Putamen (tissue), 1 donor: ENCODE data around the gene RPS15.
A peak's percentile ranks its signal among the peaks of the same experiment; 100 is the strongest.
"Not testable (repeated sequence)": the region's sequence is repeated elsewhere in the genome, so short reads cannot be mapped to it uniquely, and the experiment has no call there.

Experiments
- DNase-seq: peaks from one replicate; pipeline ENCODE4 v3.0.0-alpha.2; 2016; ENCODE audit warnings: low spot score

The RPS15 gene

GRCh38 chr19:1435378-1435989 is 2.7 kb upstream of the RPS15 start:
- DNase-seq = no peak

GRCh38 chr19:1437609-1438008 is 587 bp upstream of the RPS15 start:
- DNase-seq = no peak

- no peak for DNase-seq
These were observed 748 bp downstream of the RPS15 start for GRCh38 chr19:1438933-1439354.

DNA sequence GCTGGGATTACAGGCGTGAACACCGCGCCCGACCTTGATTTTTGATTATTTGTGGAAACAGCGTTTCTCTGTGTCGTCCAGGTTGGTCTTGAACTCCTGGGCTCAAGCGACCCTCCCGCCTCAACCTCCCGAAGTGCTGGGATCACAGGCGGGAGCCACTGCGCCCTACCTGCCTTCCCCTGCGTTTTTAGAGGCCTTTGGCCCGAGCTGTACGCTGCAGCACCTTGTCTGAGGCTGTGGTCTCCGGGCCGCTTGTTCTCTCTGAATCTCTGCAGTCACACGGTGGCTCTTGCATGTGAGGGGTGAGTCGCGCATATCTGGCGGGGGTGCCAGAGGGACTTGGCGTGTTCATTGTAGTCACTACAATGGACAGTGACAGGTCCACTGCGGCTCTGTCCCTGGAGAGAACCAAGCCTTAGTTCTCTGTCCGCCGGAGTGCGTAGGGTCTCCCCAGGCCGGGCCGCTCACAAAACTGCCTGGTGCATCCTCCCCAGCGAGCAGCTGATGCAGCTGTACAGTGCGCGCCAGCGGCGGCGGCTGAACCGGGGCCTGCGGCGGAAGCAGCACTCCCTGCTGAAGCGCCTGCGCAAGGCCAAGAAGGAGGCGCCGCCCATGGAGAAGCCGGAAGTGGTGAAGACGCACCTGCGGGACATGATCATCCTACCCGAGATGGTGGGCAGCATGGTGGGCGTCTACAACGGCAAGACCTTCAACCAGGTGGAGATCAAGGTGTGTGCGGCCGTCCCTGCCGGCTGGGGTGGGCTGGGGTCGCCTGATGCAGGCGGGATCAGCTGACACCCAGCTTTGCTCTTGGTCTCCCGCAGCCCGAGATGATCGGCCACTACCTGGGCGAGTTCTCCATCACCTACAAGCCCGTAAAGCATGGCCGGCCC is 1.6 kb downstream of the RPS15 start:
- not testable (repeated sequence) for DNase-seq

DNA sequence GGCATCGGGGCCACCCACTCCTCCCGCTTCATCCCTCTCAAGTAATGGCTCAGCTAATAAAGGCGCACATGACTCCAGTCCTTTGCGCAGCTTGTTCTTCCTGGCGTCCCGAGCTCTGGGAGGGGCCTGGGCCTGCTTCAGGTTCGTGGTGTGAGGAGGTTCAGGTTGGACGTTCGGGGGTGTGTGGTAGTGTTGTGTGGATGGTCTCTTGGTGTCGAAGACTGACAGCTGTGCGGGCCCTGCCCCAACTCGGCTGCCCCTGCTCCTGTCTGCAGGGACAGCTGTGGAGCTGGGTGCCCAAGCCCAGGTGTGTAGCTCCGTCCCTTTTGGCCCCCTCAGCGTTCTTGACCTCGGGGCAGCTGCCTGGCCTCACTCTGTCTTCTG is 2.2 kb downstream of the RPS15 start:
- no peak for DNase-seq

GRCh38 chr19:1441022-1441426 is 2.8 kb downstream of the RPS15 start:
- no peak for DNase-seq

DNA sequence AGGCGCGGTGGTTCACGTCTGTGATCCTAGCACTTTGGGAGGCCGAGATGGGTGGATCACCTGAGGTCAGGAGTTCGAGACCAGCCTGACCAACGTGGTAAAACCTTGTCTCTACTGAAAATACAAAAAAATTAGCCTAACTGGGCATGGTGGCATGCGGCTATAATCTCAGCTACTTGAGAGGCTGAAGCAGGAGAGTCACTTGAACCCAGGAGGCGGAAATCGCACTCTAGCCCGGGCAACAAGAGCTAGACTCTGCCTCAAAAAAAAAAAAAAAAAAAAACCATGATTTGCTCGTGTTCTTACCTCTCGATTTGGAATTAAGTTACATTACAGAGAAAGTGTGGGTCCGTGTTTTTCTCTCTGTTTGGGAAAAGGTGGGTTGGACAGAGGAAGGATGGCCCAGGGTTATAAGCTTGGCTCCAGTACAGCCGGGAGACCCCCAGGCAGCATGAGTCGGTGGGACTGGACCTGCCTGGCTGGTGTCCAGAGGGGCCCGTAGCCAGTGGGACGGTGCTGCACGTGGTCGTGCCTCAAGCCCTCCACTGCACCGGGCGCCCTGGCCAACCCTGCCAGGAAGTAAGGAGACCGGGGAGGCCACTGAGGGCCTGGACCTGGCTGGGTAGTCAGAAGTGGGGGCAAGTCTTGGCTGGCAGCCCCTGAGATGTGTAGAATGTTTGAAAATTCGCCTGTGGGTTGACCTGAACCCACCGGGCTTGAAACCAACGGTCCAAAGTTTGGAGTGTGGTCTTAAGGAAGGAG is 3.7 kb downstream of the RPS15 start:
- no peak for DNase-seq

DNA sequence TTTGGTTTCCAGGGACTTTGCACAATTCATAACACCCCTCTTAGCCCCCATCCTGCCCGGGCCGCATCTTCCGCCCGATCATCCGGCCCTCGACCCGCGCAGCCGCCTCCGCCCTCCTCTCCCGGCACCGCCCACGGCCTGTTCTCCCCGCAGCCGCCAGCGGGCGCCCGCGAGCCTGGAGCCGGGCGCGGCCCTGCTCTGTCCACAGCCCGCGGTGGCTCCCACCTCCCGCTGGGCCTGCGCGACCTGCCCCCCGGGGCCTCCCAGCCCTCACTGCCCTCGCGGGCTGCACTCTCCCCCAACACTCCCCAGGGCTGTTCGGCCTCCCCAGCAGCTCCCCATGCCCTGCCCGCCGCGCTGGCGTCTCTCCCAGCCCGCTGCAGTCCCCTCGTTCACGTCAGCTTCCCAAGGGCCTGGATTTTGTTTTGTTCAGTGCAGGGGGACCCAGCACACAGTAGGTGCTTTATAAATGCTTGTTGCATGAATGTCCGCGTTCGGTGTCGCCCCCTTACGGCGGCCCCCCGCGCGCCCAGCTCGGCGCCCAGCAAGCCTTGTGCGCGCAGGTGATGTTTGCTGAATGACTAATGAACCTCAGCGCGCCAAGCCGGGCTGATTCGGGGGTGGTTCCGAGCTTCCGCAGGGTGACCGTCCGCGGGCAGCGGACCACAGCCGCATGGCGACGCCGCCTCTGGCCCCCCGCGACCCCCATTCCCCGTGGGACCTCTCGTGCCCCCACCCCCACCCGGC is 7.2 kb downstream of the RPS15 start:
- peak; percentile 73 for DNase-seq

- DNase-seq = peak; percentile 58
These were observed 7.9 kb downstream of the RPS15 start for GRCh38 chr19:1445932-1446712.

DNA sequence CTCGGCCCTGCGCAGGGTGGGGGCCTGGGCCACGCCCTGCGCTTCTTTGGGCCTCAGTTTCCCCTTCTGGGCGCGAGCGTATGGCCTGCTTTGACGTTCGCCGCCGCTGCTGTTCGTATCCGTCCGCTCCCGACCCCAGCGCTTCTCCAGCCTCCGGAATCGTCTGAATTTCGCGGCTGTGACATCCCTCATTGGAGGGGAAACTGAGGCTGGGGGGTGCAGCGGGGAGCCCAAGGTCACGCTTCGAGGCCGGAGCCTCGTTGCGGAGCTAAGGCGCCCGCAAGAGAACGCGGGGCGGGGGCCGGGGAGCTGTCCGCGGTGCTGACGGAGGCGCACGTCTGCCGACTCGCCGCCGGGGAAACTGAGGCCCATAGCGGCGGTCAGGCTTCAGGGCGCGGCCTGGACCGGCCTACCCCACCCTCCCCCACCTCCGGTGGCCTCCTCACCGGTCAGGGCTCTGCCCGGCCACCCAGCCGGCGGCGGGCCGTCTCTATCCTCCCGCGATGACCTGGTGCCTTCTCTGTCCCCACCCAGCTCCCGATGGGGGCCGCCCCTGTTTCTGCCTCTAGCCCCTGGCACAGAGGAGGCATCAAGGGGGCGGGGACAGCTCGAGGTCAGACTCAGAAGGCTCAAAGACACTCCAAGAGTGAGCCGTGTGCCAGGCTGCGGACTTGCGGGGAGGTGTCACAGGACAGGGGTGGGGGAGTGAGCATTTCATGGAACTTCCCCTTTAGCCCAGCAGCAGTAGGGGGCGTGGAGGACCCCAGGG is 8.7 kb downstream of the RPS15 start:
- DNase-seq = no peak

DNA sequence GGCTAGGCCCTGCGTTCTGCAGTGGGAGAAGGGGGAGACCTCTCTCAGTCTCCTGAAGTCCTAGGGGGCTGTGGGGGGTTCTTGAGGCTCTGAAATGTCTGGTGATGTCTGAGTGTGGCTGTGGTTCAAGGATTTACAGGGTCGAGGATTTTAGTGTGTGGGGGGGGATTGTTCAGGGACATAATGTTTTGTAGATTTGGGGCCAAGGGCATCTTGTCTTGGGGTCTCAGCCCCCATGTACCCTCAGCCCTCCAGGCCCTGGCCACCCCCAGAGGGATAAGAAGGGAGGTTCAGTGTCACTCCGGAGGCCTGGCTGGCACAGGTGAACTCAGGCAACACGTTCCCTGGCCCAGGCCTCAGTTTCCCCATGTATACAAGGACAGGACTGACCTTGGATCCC is 9.3 kb downstream of the RPS15 start:
- no peak for DNase-seq

GRCh38 chr19:1447944-1448343 is 9.7 kb downstream of the RPS15 start:
- DNase-seq = no peak

- DNase-seq = peak; percentile 90
These were observed 11.6 kb downstream of the RPS15 start, which contains the start of gene APC2 for GRCh38 chr19:1449467-1450442. Gene APC2 (plus strand): TSS chr19:1450121. CDS start chr19:1453002, 2,881 bp downstream.

GRCh38 chr19:1450735-1451731 is 12.8 kb downstream of the RPS15 start:
- DNase-seq = peak; percentile 39

GRCh38 chr19:1451916-1452801 is 14.0 kb downstream of the RPS15 start:
- peak; percentile 82 for DNase-seq

- DNase-seq = no peak
These were observed 14.8 kb downstream of the RPS15 start for GRCh38 chr19:1452802-1453524.
